Skeletal muscle cell (primary cell): ENCODE results near the gene MGAT5.
A peak's percentile ranks its signal among the peaks of the same experiment; 100 is the strongest.

ENCODE experiments used
- DNase-seq: peaks from one replicate; pipeline ENCODE4 v3.0.0-alpha.2; 2010; ENCODE audit warnings: low read depth
- H3K4me3 ChIP-seq: 2 replicates; pipeline ENCODE4 v1.5.1; 2011; ENCODE audit warnings: low read depth, mild to moderate bottlenecking, control low read depth, low read length, moderate library complexity

Gene MGAT5

GRCh38 chr2:134319596-134320254 is 65.9 kb downstream of the MGAT5 start:
- no peak overlapping the region for H3K4me3 ChIP-seq
- no peak for DNase-seq

- no peak for DNase-seq
- no peak overlapping the region for H3K4me3 ChIP-seq
Measured at GRCh38 chr2:134320930-134321329, 67.1 kb downstream of the MGAT5 start.

GRCh38 chr2:134323777-134324176 is 69.9 kb downstream of the MGAT5 start:
- no peak for DNase-seq
- no peak overlapping the region for H3K4me3 ChIP-seq

- H3K4me3 ChIP-seq = no peak overlapping the region
- DNase-seq = no peak
Measured at GRCh38 chr2:134324430-134324829, 70.6 kb downstream of the MGAT5 start.

GRCh38 chr2:134324947-134325346 is 71.1 kb downstream of the MGAT5 start:
- no peak for DNase-seq
- H3K4me3 ChIP-seq = no peak overlapping the region

- DNase-seq = no peak
- no peak overlapping the region for H3K4me3 ChIP-seq
Measured at GRCh38 chr2:134325696-134326095, 71.8 kb downstream of the MGAT5 start.

GRCh38 chr2:134327367-134327766 is 73.5 kb downstream of the MGAT5 start:
- H3K4me3 ChIP-seq = no peak overlapping the region
- peak; percentile 56 for DNase-seq

- DNase-seq = no peak
- H3K4me3 ChIP-seq = no peak overlapping the region
Measured at GRCh38 chr2:134331081-134331480, 77.2 kb downstream of the MGAT5 start.

- no peak overlapping the region for H3K4me3 ChIP-seq
- DNase-seq = no peak
Measured at GRCh38 chr2:134333646-134334189, 79.8 kb downstream of the MGAT5 start.

GRCh38 chr2:134334542-134335353 is 80.9 kb downstream of the MGAT5 start:
- DNase-seq = no peak
- H3K4me3 ChIP-seq = no peak overlapping the region

- DNase-seq = no peak
- H3K4me3 ChIP-seq = no peak overlapping the region
Measured at GRCh38 chr2:134335601-134336000, 81.7 kb downstream of the MGAT5 start.

GRCh38 chr2:134336352-134336751 is 82.5 kb downstream of the MGAT5 start:
- DNase-seq = no peak
- H3K4me3 ChIP-seq = no peak overlapping the region

- H3K4me3 ChIP-seq = no peak overlapping the region
- no peak for DNase-seq
Measured at GRCh38 chr2:134336921-134337320, 83.0 kb downstream of the MGAT5 start.

GRCh38 chr2:134337631-134338030 is 83.8 kb downstream of the MGAT5 start:
- no peak for DNase-seq
- no peak overlapping the region for H3K4me3 ChIP-seq

GRCh38 chr2:134338208-134338607 is 84.3 kb downstream of the MGAT5 start:
- DNase-seq = no peak
- no peak overlapping the region for H3K4me3 ChIP-seq

- no peak overlapping the region for H3K4me3 ChIP-seq
- no peak for DNase-seq
Measured at GRCh38 chr2:134341476-134341875, 87.6 kb downstream of the MGAT5 start.

GRCh38 chr2:134344954-134345697 is 91.3 kb downstream of the MGAT5 start:
- no peak for DNase-seq
- H3K4me3 ChIP-seq = no peak overlapping the region

- DNase-seq = no peak
- no peak overlapping the region for H3K4me3 ChIP-seq
Measured at GRCh38 chr2:134346141-134346540, 92.3 kb downstream of the MGAT5 start.

GRCh38 chr2:134347756-134348155 is 93.9 kb downstream of the MGAT5 start:
- no peak overlapping the region for H3K4me3 ChIP-seq
- DNase-seq = no peak

GRCh38 chr2:134348239-134348638 is 94.4 kb downstream of the MGAT5 start:
- H3K4me3 ChIP-seq = no peak overlapping the region
- DNase-seq = no peak
